NCI-H128 (cell line): ENCODE results near the gene RNF144A.
"Not testable (repeated sequence)": the region's sequence is repeated elsewhere in the genome, so short reads cannot be mapped to it uniquely, and the experiment has no call there.

Experiments
- DNase-seq: peaks from one replicate; lab custom pipeline; 2025; ENCODE audit not compliant: unreplicated experiment; lab: John Stamatoyannopoulos, UW

RNF144A gene, protein sequence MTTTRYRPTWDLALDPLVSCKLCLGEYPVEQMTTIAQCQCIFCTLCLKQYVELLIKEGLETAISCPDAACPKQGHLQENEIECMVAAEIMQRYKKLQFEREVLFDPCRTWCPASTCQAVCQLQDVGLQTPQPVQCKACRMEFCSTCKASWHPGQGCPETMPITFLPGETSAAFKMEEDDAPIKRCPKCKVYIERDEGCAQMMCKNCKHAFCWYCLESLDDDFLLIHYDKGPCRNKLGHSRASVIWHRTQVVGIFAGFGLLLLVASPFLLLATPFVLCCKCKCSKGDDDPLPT

GRCh38 chr2:6917071-6917760 is at the start of gene RNF144A:
RNF144A (plus strand) TSS chr2:6917412; CDS start chr2:6996927, 79,515 bp downstream.
- no peak for DNase-seq

- no peak for DNase-seq
Observed at GRCh38 chr2:6872394-6872793, 44.8 kb upstream of the RNF144A start.

DNA sequence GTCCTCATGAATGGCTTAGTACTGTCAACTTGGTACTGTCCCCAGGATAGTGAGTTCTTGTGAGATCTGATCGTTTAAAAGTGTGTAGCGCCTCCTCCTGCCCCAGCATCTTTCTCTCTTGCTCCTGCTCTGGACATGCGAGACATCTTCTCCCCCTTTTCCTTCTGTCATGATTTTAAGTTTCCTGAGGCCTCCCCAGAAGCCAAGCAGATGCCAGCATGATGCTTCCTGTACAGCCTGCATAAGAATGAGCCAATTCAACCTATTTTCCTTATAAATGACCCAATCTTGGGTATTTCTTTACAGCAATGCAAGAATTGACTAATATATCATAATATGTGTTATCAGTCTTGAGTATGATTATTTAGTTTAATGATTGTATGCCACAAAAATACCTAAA is 43.2 kb upstream of the RNF144A start:
- DNase-seq: no peak

GRCh38 chr2:6876309-6876708 is 40.9 kb upstream of the RNF144A start:
- DNase-seq: no peak

- DNase-seq: no peak
Observed at GRCh38 chr2:6877402-6878304, 39.6 kb upstream of the RNF144A start, which contains the start of gene RSAD2. RSAD2 (plus strand) TSS chr2:6877777; CDS start chr2:6877801, 24 bp downstream.

DNA sequence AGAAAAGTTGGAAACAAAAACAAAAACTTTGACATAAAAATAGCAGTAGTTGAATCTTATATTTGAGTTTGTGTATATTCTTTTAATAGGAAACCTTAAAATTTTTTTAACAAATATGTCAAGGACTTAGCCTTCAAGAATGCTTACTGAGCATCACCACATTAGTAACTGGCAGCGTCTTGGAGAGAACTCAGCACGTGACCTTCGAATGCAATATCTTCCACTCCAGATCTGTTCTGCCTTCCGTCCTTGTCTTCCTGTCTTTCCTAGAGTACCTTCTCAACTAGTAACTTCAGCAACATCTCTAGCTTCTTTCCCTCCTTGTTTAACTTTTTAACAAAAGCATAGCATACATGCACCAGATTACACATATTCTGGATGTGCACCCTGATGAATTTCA is 38.7 kb upstream of the RNF144A start:
- DNase-seq: no peak

DNA sequence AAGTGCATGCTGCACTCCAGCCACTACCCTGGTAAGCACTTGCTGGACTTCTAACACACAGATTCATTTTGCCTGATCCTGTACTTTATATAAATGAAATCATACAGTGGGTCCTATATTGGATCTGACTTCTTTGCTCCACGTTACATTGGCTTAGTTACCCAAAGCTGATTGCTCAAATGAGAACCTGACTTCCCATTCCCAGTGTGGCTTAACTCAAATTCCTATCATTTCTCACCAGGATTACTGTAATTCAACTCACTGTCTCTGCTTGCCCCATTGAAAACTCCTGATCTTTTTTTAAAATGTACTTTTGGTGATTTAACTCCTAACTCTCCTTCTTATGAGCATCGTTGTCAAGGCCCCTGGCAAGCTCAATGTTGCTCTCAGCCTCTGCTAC is 38.2 kb upstream of the RNF144A start:
- no peak for DNase-seq

GRCh38 chr2:6880200-6880733 is 36.9 kb upstream of the RNF144A start:
- no peak for DNase-seq

DNA sequence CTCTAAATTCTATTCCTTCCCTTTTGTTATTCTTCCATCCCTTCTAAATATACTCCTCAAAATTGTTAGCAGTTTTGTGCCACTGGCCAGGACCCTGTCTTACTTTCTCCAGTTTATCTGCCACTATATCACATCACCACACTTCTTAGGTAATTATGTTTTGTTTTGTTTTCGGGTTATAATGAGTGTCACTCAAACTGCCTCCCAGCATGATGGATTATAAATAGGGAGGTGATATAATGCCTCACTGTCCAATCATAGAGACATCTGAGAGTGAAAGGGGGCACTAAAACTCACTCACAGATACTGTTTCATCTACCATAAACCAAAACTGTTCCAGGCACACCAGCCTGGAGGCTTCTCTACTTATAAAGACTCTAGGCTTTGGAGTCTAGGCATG is 36.2 kb upstream of the RNF144A start:
- DNase-seq: no peak

DNA sequence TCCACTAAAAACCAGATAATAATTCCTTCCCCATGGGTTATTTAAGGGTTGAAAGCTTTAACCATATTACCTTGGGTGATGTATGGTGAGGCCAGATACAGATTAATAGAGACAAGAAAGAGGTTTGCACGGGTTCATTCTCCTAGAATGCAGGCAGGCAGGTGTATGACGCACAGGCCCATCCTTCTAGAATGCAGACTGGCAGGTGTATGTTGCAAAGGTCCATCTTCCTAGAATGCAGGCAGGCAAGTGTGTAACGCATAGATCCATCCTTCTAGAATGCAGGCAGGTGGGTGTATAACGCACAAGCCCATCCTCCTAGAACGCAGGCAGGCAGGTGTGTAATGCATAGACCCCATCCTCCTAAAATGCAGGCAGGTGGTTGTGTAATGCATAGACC is 35.7 kb upstream of the RNF144A start:
- no peak for DNase-seq

GRCh38 chr2:6883448-6884122 is 33.6 kb upstream of the RNF144A start:
- DNase-seq: no peak

- no peak for DNase-seq
Observed at GRCh38 chr2:6885551-6885950, 31.7 kb upstream of the RNF144A start.

GRCh38 chr2:6885968-6886367 is 31.2 kb upstream of the RNF144A start:
- DNase-seq: no peak

DNA sequence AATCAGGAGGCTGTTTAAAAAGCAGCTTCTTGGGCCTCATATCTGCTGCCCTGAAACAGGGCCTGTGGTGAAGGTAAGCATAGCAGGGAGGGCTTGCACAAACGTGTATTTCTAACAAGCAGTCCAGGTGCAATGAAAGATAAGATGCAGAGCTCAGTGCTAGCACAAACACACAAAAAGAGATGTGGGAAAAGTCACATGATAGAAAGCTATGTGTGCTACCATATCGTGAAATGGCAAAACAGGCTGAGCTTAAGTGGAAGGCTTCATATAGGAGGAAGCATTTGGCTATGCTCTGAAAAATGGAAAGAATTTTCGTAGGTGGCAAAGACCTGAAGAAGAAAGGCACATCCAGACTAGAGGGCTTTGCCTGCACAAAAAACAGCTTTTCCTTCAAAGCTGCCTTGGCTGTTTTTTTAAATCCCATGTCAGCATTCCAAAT is 29.4 kb upstream of the RNF144A start:
- DNase-seq: no peak

GRCh38 chr2:6888724-6889123 is 28.5 kb upstream of the RNF144A start:
- no peak for DNase-seq

DNA sequence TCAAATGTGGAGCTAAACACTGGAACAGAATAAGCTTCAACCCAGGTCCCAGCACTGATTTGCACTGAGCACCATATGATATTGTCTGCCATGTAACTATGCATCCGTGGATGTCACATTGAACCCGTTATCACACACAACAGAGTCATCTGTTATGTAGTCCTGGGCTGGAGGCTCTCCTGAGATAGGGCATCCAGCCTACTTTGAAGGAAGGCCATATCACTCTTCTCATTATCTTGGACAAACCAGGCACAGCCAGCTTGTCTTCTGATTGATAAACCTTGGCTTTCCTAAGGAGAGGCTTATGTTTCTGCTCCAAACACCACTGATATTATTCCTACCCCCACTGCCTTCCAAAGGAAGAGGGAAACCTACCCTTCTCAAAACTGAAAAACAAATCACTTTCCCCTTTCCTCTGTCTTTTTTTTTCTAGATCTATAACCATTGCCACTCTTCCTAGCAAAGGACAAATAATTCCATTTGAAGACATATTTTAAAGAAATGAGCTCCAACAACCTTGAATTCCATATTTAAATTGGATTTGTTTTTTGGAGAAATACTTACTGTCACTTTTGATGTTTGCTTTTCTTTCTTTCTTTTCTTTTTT is 23.2 kb upstream of the RNF144A start:
- DNase-seq: no peak

GRCh38 chr2:6896930-6897759 is 20.1 kb upstream of the RNF144A start:
- DNase-seq: no peak

GRCh38 chr2:6902581-6902980 is 14.6 kb upstream of the RNF144A start:
- not testable (repeated sequence) for DNase-seq

DNA sequence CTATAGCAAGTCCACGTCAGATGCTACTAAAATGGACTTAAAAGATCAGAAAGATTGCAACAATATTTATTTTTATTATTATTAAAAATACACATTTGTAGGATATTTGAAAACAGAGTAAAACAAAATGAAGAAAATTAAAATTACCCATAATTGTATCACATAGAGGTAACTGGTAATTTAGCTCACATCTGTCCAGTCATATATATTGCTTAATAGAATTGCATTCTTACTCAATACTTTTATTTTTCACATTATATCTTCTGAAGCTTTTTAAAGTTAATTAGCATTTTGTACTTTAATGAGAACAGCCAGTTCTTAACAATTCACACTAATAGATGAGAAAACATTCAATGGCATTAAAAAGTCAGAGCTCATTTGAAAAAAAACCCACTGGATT is 11.5 kb upstream of the RNF144A start:
- DNase-seq: no peak
